Activated T-helper 1 cell treated with Interleukin-2 at 50 U/mL for 16 hours (primary cell): ENCODE measurements around the gene RCAN2.

Source experiments
- DNase-seq: peaks from one replicate; pipeline ENCODE4 v3.0.0-alpha.2; 2020; ENCODE audit warnings: low read depth

The RCAN2 gene

GRCh38 chr6:46254331-46254730, 236.9 kb downstream of the RCAN2 start:
- DNase-seq: no peak

DNA sequence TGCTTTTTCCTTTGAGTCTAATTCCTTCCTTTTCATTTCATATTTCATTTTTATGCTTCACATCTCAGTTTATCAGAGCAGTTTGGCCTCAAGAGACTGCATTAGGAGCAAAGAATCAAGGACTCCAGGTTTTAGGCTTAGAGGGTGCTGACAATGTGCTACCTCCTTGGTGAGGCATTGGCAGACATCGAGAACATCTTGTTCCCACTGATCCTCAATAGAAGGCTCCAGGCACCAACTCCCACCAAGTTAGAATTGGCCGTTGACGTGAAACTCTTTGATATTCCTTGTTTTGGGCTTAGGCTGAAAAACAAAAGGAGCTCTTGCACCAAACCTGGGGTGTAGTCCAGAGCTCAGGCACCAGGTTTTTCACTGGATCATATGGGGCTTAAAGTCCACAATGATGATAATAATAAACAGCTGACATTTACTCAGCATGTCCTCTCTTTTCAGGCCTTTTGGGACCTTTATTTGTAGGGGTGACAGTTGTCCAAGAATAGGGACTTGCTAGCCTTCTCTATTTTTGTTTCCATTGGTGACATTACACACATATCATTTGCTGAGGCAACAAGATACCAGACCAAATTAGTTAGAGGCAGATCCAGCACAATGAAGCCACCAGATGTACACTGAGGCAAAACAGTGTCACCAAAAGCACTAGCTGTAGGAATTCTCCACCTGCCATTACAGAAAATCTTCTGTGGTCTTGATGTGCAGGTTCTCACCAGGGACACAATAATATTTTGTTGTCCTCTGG, 239.5 kb downstream of the RCAN2 start:
- DNase-seq: no peak

- DNase-seq: no peak
These were observed 243.1 kb downstream of the RCAN2 start for GRCh38 chr6:46248143-46248542.

GRCh38 chr6:46246727-46247126, 244.5 kb downstream of the RCAN2 start:
- no peak for DNase-seq

- no peak for DNase-seq
These were observed 245.2 kb downstream of the RCAN2 start for GRCh38 chr6:46246081-46246480.

DNA sequence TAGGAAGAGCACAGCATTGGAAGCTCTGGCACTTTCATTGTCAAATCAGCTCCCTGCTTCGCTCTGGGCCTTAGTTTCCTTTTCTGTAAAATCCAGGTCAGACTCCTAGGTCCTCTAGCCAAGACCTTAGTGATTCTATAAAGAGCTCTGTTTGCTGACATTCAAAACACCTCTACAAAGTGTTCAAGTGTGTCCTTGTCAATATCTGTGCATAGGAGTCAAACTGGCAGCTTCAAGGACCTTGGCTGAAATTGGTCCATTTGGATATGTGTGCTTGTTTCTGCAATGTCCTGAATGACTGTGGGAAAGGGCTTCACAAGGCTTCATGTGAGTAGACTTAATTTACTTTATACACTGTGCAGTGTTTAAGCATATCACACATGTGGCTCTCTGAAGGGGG, 246.6 kb downstream of the RCAN2 start:
- no peak for DNase-seq

DNA sequence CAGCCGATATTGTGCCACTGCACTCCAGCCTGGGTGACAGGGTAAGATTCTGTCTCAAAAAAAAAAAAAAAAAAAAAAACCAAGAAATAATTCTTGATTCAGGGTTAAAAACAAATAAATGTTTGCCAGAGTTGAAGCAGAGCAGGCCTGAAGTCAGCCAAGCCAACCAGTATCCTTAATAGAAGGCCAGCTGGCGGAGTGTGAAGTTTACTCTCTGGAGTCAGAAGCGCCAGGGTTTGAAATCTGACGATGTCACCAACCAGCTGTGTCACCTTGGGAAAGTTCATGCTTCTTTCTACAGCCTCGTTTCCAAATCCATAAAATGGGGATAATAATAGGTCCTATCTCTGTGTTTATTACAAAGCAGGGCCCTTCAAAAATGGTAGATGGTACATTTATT, 247.5 kb downstream of the RCAN2 start:
- DNase-seq: no peak

DNA sequence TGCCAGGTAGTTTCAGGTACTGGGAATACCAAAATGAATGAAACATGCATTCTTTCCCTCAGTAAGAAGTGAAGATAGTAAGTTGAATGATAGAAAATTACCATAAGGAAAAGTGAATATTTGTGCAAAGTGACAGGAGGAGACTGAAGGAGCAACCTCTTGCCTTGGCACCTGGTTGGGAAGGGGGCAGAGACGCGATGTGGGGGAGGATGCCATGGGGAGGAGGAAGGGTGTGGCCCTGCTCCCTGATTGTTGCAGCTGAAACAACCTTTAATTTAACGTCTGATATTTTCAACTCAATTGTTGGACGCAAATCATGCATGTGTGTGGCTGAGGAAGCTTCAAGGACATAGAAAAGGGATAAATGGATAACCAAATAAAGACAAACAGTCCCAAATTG, 248.3 kb downstream of the RCAN2 start:
- no peak for DNase-seq

DNA sequence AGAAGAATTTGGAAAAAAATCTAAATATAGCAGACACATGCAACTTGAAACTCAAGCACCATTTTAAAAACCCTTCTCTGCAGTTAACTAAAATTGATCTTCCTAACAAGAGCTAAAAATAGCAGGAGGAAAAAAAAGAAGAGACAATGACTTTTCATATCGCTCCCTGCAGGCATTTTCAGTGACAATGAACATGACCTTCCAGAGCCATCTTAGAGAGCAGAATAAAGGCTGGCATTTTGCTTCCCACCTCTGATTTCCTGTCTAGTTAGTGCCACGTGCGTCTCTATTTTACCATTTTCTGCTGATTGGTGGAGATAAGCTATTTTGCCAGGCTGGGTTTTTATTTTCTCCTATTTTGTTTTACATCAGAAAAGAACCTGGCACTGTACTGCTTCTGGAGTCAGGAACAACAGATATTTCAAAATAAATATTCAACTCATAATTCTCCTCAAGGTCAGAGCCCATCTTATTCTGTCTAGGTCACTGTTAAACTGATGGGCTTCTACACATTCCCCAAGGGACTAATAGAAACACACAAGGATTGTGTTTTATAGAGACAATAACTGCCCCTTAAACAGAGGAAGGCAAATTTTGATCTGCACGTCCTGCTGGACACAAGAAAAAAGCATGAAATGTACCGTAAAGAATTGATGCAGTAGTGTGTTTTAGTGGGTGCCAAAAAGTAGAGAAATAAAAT, 250.2 kb downstream of the RCAN2 start:
- DNase-seq: no peak

GRCh38 chr6:46236752-46237151, 254.5 kb downstream of the RCAN2 start:
- no peak for DNase-seq

GRCh38 chr6:46235242-46235641, 256.0 kb downstream of the RCAN2 start:
- DNase-seq: no peak

GRCh38 chr6:46234700-46235099, 256.5 kb downstream of the RCAN2 start:
- no peak for DNase-seq

DNA sequence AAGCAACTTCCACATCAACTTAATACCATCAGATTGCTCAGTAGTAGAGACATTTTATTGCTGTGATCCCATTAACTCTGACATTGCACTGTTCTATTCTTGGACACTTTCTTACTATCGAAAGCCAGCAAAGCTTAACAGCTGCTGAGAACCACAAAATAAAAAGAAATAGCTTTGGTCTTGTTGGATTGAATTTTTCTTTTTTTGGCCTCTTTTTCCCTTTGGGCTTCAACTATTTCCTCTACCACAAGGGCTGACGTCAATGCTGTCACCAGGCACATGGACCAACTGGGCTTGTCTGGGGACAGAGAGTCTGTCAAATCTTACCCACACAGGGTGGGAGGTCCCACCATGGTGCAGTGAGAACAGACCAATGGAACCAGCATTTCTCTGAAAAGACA, 257.1 kb downstream of the RCAN2 start:
- no peak for DNase-seq

GRCh38 chr6:46233129-46233528, 258.1 kb downstream of the RCAN2 start:
- DNase-seq: no peak

DNA sequence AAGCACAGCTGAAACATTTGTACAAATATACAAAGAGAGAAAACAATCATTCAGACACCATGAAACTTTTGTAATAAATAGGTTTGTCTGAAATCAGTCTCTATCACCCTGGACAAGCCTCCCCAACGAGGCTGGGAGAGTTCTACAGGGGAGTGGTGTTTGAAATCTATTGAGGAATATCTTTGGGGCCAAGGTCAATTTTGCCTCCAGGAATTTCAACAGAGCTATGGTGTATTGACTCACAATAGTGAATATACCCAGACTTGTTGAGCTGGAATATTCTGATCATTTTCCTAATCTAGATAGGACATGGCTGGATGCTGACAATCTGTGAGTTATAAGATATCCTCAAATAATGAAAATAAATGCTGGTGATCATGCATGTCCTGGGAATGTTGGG, 269.0 kb downstream of the RCAN2 start:
- no peak for DNase-seq

GRCh38 chr6:46221222-46221793, 269.9 kb downstream of the RCAN2 start:
- no peak for DNase-seq

GRCh38 chr6:46220352-46221221, 270.7 kb downstream of the RCAN2 start:
- DNase-seq: no peak

DNA sequence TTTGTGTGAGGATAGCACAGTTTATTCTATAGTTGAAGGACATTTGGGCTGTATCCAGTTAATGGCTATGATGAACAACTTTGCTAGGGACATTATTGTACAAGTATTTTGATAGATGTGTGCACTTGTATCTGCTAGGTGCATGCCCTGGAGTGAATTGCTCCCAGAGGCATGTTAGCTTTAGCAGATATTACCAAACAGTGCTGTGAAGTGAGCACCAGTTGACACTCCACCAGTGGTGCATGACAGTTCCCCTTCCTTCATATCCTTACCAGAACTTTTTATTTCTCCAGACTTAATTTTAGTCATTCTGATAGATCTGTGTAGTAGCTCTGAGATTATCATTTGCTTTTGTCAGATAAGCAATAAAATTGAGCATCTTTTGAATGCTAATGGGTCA, 271.6 kb downstream of the RCAN2 start:
- DNase-seq: no peak

GRCh38 chr6:46218457-46218856, 272.8 kb downstream of the RCAN2 start:
- no peak for DNase-seq

- DNase-seq: no peak
These were observed 273.5 kb downstream of the RCAN2 start for GRCh38 chr6:46217671-46218131.

DNA sequence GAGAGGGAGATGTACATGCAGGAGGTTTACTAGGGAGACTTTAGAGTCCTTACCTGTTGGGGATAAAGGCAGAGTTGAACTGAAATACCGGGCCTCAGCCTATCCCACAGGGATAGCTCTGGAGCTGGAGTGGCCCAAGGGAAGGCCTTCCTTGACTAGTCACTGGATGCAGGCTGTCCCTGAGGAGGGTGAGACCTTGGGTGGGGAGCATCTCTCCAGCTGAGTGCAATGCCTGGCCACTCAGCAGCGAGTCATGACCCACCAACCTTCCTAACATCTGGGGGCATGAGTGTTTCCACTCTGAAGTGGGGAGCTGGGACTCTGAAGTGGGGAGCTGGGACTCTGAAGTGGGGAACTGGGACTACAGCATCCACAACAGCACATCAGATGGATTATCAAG, 274.4 kb downstream of the RCAN2 start:
- no peak for DNase-seq

GRCh38 chr6:46215777-46216176, 275.5 kb downstream of the RCAN2 start:
- no peak for DNase-seq
